ENCODE data around the gene YAP1.

YAP1 gene

DNA sequence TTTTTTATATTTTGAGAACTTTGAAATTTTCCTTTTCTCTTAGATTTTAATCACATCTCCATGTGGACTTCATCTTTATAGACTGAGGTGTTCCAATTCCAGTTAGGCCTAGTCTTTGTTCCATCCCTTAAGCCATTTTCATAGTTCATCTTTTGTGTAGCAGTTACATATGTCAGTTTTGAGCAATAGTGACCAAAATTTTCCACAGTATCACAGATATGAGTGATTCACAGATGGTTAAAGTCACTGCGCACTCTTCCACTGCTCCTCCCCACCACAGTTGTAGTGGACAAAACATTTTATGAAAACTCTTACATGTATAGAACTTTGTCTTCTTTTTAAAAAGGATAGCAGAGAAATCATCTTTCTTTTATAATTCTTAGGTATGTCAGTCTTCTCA is 42.8 kb downstream of the YAP1 start:
- no peak overlapping the region for H3K4me2 ChIP-seq
- H3K4me1 ChIP-seq (ENCODE audit: low read depth, poor library complexity, severe bottlenecking), result peaks cover 16% of the 10 kb centered on the region
- no peaks in the 10 kb centered on the region for H3K36me3 ChIP-seq (ENCODE audit: insufficient read depth)
- H3K27ac ChIP-seq, result no peak overlapping the region
- H3K4me3 ChIP-seq (IDR thresholded peaks at IDR 0.05; ENCODE audit: insufficient read depth, low read depth, low read length), result no peak overlapping the region
- H3K79me2 ChIP-seq (ENCODE audit: insufficient read depth, low read depth), result no peaks in the 10 kb centered on the region
- no peak overlapping the region for H3K9ac ChIP-seq
- no peaks in the 10 kb centered on the region for H3K27me3 ChIP-seq (ENCODE audit: insufficient read depth, low read depth)
- no peak overlapping the region for H2AFZ ChIP-seq (ENCODE audit: low read depth)
- no peak for TF ChIP-seq CTCF (conservative IDR thresholded peaks at IDR 0.05; ENCODE audit: low read depth, low read length)
- no peaks in the 10 kb centered on the region for H4K20me1 ChIP-seq (ENCODE audit: insufficient read depth)

GRCh38 chr11:102154806-102155205 is 44.6 kb downstream of the YAP1 start:
- Histone ChIP-seq H4K20me1 (ENCODE audit: insufficient read depth) (no peaks in the 10 kb centered on the region), H3K9ac (no peak overlapping the region), H2AFZ (ENCODE audit: low read depth) (no peak overlapping the region), H3K36me3 (ENCODE audit: insufficient read depth) (no peaks in the 10 kb centered on the region), H3K4me1 (ENCODE audit: low read depth, poor library complexity, severe bottlenecking) (peaks cover 26% of the 10 kb centered on the region), H3K27me3 (ENCODE audit: insufficient read depth, low read depth) (no peaks in the 10 kb centered on the region), H3K4me3 (IDR thresholded peaks at IDR 0.05; ENCODE audit: insufficient read depth, low read depth, low read length) (no peak overlapping the region), H3K27ac (no peak overlapping the region), H3K79me2 (ENCODE audit: insufficient read depth, low read depth) (no peaks in the 10 kb centered on the region), H3K4me2 (no peak overlapping the region)
- TF ChIP-seq CTCF (conservative IDR thresholded peaks at IDR 0.05; ENCODE audit: low read depth, low read length), result no peak

DNA sequence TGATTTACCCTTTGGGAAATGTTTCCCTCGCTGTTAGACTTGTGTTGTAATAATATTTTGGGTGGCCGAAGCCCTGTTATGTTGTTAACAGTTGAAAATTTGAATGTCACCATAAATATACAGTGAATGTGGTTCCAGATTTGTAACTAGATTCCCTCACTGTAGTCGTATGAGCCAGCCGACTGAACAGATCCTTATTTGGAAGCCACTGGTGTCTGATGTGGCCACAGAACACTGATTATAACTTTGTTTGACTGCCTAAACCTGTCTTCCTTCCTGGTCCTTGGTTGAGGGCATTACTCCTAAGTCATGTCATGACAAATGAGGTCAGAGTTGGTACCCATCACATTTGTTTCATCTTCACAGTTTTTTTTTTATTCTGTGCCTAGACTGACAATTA is 45.4 kb downstream of the YAP1 start:
- Histone ChIP-seq H3K4me2 (no peak overlapping the region), H3K79me2 (ENCODE audit: insufficient read depth, low read depth) (no peaks in the 10 kb centered on the region), H3K27ac (no peak overlapping the region), H3K4me1 (ENCODE audit: low read depth, poor library complexity, severe bottlenecking) (peaks cover 26% of the 10 kb centered on the region), H3K9ac (no peak overlapping the region), H2AFZ (ENCODE audit: low read depth) (no peak overlapping the region), H4K20me1 (ENCODE audit: insufficient read depth) (no peaks in the 10 kb centered on the region), H3K4me3 (IDR thresholded peaks at IDR 0.05; ENCODE audit: insufficient read depth, low read depth, low read length) (no peak overlapping the region), H3K36me3 (ENCODE audit: insufficient read depth) (no peaks in the 10 kb centered on the region), H3K27me3 (ENCODE audit: insufficient read depth, low read depth) (no peaks in the 10 kb centered on the region)
- TF ChIP-seq CTCF (conservative IDR thresholded peaks at IDR 0.05; ENCODE audit: low read depth, low read length), result no peak

DNA sequence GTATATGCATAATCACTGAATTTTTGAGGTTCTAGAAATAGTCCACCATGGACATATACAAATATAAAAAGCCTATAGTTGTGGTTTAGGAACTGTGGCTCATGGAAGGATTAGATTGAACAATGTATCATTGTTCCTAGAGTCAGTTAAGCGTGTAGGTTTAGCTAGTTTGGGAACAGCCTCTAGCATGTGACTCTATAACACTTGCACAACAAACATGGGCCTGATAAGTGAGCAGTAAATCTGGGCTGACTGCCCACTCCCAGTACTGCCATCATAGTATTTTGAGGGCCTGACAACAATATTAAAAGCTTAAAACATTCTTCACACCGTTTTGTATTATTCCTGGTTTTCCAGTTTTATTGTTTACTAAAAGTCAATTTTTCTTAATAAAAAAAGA is 47.0 kb downstream of the YAP1 start:
- H3K27ac ChIP-seq, result no peak overlapping the region
- TF ChIP-seq CTCF (conservative IDR thresholded peaks at IDR 0.05; ENCODE audit: low read depth, low read length), result no peak

More for the DNA sequence above, 47.0 kb downstream of the YAP1 start:
- H3K27me3 ChIP-seq (ENCODE audit: insufficient read depth, low read depth), result no peaks in the 10 kb centered on the region
- no peaks in the 10 kb centered on the region for H4K20me1 ChIP-seq (ENCODE audit: insufficient read depth)
- H3K79me2 ChIP-seq (ENCODE audit: insufficient read depth, low read depth), result no peaks in the 10 kb centered on the region
- H2AFZ ChIP-seq (ENCODE audit: low read depth), result no peak overlapping the region
- peaks cover 26% of the 10 kb centered on the region for H3K4me1 ChIP-seq (ENCODE audit: low read depth, poor library complexity, severe bottlenecking)
- no peaks in the 10 kb centered on the region for H3K36me3 ChIP-seq (ENCODE audit: insufficient read depth)
- no peak overlapping the region for H3K4me2 ChIP-seq
- no peak overlapping the region for H3K4me3 ChIP-seq (IDR thresholded peaks at IDR 0.05; ENCODE audit: insufficient read depth, low read depth, low read length)
- H3K9ac ChIP-seq, result no peak overlapping the region

Measured in KMS-11 (cell line).